AG04450 (cell line): ENCODE measurements around the gene CACNA2D2. TPM values are rescaled to one million over a fixed set of nuclear protein-coding genes. Genes with fewer than 3 reads are reported as not detected.

ENCODE experiments used
- CTCF ChIA-PET: fragments of 300-600, 350-600 bp; formaldehyde crosslinking; extraction: SDS; loops from one replicate; lab custom pipeline; 2022; ENCODE audit warnings: antibody characterized with exemption, inconsistent platforms; lab: Charles Lee
- POLR2A ChIA-PET: fragments of 350-600 bp; formaldehyde crosslinking; extraction: SDS; loops from one replicate; lab custom pipeline; 2021; ENCODE audit warnings: antibody characterized with exemption, inconsistent platforms; lab: Yijun Ruan, JAX
- DNase-seq: peaks from one replicate; pipeline ENCODE4 v3.0.0-alpha.2; 2011; ENCODE audit warnings: low read depth, low spot score
- H3K27ac ChIP-seq: one replicate; pipeline ENCODE4 v1.5.1; 2012; ENCODE audit warnings: low read depth, low read length, control low read depth
- H3K27me3 ChIP-seq: one replicate; pipeline ENCODE4 v1.6.0; 2012; ENCODE audit warnings: low read length; ENCODE audit not compliant: control insufficient read depth, insufficient read depth
- H3K4me3 ChIP-seq: 2 replicates; pipeline ENCODE4 v1.5.1; 2011; ENCODE audit warnings: mild to moderate bottlenecking, low read depth, low read length, control low read depth
- H3K9me3 ChIP-seq: 2 replicates; pipeline ENCODE4 v1.5.1; 2012; ENCODE audit warnings: low read length; ENCODE audit not compliant: control insufficient read depth, insufficient read depth
- polyA plus RNA-seq: library from polyadenylated mRNA; depleted of rRNA; stranded (reverse); fragments of >200 nt; gene quantifications from 2 replicates; pipeline ENCODE4 v1.2.3, GENCODE V29; 2011
- TF ChIP-seq, protein P1 (sequence below): IDR thresholded peaks from 2 replicates; pipeline ENCODE4 v1.5.1; 2011; ENCODE audit warnings: low read depth, low read length, control low read depth, inconsistent platforms

Gene CACNA2D2
- polyA plus RNA-seq, 1 experiment = 0.09 TPM

GRCh38 chr3:50414616-50415015 is 88.8 kb downstream of the CACNA2D2 start:
- POLR2A ChIA-PET = no interaction called here
- CTCF ChIA-PET = no interaction called here
- TF ChIP-seq, protein P1, sequence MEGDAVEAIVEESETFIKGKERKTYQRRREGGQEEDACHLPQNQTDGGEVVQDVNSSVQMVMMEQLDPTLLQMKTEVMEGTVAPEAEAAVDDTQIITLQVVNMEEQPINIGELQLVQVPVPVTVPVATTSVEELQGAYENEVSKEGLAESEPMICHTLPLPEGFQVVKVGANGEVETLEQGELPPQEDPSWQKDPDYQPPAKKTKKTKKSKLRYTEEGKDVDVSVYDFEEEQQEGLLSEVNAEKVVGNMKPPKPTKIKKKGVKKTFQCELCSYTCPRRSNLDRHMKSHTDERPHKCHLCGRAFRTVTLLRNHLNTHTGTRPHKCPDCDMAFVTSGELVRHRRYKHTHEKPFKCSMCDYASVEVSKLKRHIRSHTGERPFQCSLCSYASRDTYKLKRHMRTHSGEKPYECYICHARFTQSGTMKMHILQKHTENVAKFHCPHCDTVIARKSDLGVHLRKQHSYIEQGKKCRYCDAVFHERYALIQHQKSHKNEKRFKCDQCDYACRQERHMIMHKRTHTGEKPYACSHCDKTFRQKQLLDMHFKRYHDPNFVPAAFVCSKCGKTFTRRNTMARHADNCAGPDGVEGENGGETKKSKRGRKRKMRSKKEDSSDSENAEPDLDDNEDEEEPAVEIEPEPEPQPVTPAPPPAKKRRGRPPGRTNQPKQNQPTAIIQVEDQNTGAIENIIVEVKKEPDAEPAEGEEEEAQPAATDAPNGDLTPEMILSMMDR = no peak
- Histone ChIP-seq H3K4me3 (no peak overlapping the region), H3K27me3 (peaks cover 19% of the 10 kb centered on the region), H3K9me3 (no peaks in the 10 kb centered on the region; the same call in 1 of the 2 replicates), H3K27ac (no peak overlapping the region)
- DNase-seq = no peak

GRCh38 chr3:50412231-50412754 is 91.1 kb downstream of the CACNA2D2 start:
- H3K27ac ChIP-seq = no peak overlapping the region
- ChIA-PET CTCF (no interaction called here), POLR2A (no interaction called here)
- no peak for DNase-seq
- peaks cover 27% of the 10 kb centered on the region for H3K27me3 ChIP-seq
- no peak overlapping the region for H3K4me3 ChIP-seq
- no peaks in the 10 kb centered on the region; the same call in 1 of the 2 replicates for H3K9me3 ChIP-seq
- TF ChIP-seq, protein P1 = no peak

GRCh38 chr3:50411229-50411628 is 92.2 kb downstream of the CACNA2D2 start:
- TF ChIP-seq, protein P1 = no peak
- Histone ChIP-seq H3K9me3 (no peaks in the 10 kb centered on the region; the same call in 1 of the 2 replicates), H3K4me3 (no peak overlapping the region), H3K27me3 (peaks cover 23% of the 10 kb centered on the region), H3K27ac (no peak overlapping the region)
- CTCF ChIA-PET = interaction anchor here (1.5 kb wide), 1 partner anchor 140 kb away, joined by 3 read pairs; no protein-coding TSS in a partner anchor
- DNase-seq = no peak
- POLR2A ChIA-PET = no interaction called here

GRCh38 chr3:50410608-50411139 is 92.8 kb downstream of the CACNA2D2 start:
- Histone ChIP-seq H3K27me3 (peaks cover 19% of the 10 kb centered on the region), H3K27ac (no peak overlapping the region), H3K4me3 (no peak overlapping the region), H3K9me3 (no peaks in the 10 kb centered on the region; the same call in 1 of the 2 replicates)
- CTCF ChIA-PET = interaction anchor here (1.5 kb wide), 1 partner anchor 140 kb away, joined by 3 read pairs; no protein-coding TSS in a partner anchor
- DNase-seq = no peak
- TF ChIP-seq, protein P1 = no peak
- POLR2A ChIA-PET = no interaction called here

- peaks cover 19% of the 10 kb centered on the region for H3K27me3 ChIP-seq
- DNase-seq = no peak
- no peak overlapping the region for H3K4me3 ChIP-seq
- no peak overlapping the region for H3K27ac ChIP-seq
- TF ChIP-seq, protein P1 = no peak
- no peaks in the 10 kb centered on the region; the same call in 1 of the 2 replicates for H3K9me3 ChIP-seq
- ChIA-PET CTCF (no interaction called here), POLR2A (no interaction called here)
Measured at GRCh38 chr3:50410185-50410584, 93.2 kb downstream of the CACNA2D2 start.
